GM12891 (cell line): ENCODE measurements around the gene RIIAD1.

Experiments used
- DNase-seq: peaks from one replicate; pipeline ENCODE4 v3.0.0; 2011; ENCODE audit warnings: low spot score; ENCODE audit not compliant: insufficient read length
- FAIRE-seq: peaks from 2 replicates; lab custom pipeline; 2011; peaks lifted over from hg19 to GRCh38; lab: Jason Lieb, UNC
- PAX5 ChIP-seq: IDR thresholded peaks from 2 replicates; pipeline ENCODE4 v1.6.1; 2011; ENCODE audit warnings: low read length, moderate library complexity, mild to moderate bottlenecking; ENCODE audit not compliant: insufficient read depth, severe bottlenecking
- POLR2A ChIP-seq: IDR thresholded peaks from 2 replicates; pipeline ENCODE4 v1.6.1; 2011; ENCODE audit warnings: low read depth, low read length, control low read depth
- POLR2AphosphoS5 ChIP-seq: IDR thresholded peaks from 2 replicates; pipeline ENCODE4 v1.6.1; 2011; ENCODE audit warnings: low read depth, low read length, control low read depth
- POU2F2 ChIP-seq: IDR thresholded peaks from 2 replicates; pipeline ENCODE4 v1.6.1; 2011; ENCODE audit warnings: low read depth, mild to moderate bottlenecking, control low read depth, low read length, moderate library complexity
- SPI1 ChIP-seq: IDR thresholded peaks from 2 replicates; pipeline ENCODE4 v1.6.1; 2011; ENCODE audit warnings: low read depth, low read length, control low read depth
- TAF1 ChIP-seq: IDR thresholded peaks from 2 replicates; pipeline ENCODE4 v1.6.1; 2011; ENCODE audit warnings: low read depth, low read length, control low read depth

The RIIAD1 gene

GRCh38 chr1:151693057-151693651, 28.2 kb upstream of the RIIAD1 start:
- peak; percentile 33 for FAIRE-seq
- TF ChIP-seq SPI1 (no peak), TAF1 (no peak), PAX5 (no peak), POLR2A (no peak), POLR2AphosphoS5 (no peak), POU2F2 (no peak)
- DNase-seq, result no peak

- no peak for DNase-seq
- TF ChIP-seq TAF1 (no peak), POU2F2 (no peak), PAX5 (no peak), POLR2A (no peak), SPI1 (no peak), POLR2AphosphoS5 (no peak)
- FAIRE-seq, result no peak
Measured at GRCh38 chr1:151701515-151701914, 19.8 kb upstream of the RIIAD1 start.

- no peak for FAIRE-seq
- no peak for DNase-seq
- TF ChIP-seq POU2F2, result no peak
- no peak for TF ChIP-seq TAF1
- TF ChIP-seq POLR2AphosphoS5, result no peak
- TF ChIP-seq POLR2A, result no peak
- no peak for TF ChIP-seq PAX5
- TF ChIP-seq SPI1, result no peak
Measured at GRCh38 chr1:151702936-151703335, 18.4 kb upstream of the RIIAD1 start.

GRCh38 chr1:151703813-151704212, 17.5 kb upstream of the RIIAD1 start:
- TF ChIP-seq PAX5 (no peak), TAF1 (no peak), POLR2AphosphoS5 (no peak), POLR2A (no peak), POU2F2 (no peak), SPI1 (no peak)
- FAIRE-seq (no peak), DNase-seq (no peak)

- TF ChIP-seq POLR2AphosphoS5 (no peak), POLR2A (no peak), TAF1 (no peak), POU2F2 (no peak), PAX5 (no peak), SPI1 (no peak)
- FAIRE-seq (no peak), DNase-seq (no peak)
Measured at GRCh38 chr1:151704246-151704645, 17.1 kb upstream of the RIIAD1 start.

- no peak for DNase-seq
- FAIRE-seq, result no peak
Measured at GRCh38 chr1:151705146-151705545, 16.2 kb upstream of the RIIAD1 start.

GRCh38 chr1:151705753-151706463, 15.4 kb upstream of the RIIAD1 start:
- FAIRE-seq, result no peak
- DNase-seq, result no peak
- TF ChIP-seq TAF1 (no peak), SPI1 (no peak), POU2F2 (no peak), POLR2AphosphoS5 (no peak), POLR2A (no peak), PAX5 (no peak)

More at GRCh38 chr1:151705146-151705545, 16.2 kb upstream of the RIIAD1 start:
- TF ChIP-seq SPI1, result no peak
- no peak for TF ChIP-seq POLR2AphosphoS5
- no peak for TF ChIP-seq POLR2A
- no peak for TF ChIP-seq TAF1
- TF ChIP-seq POU2F2, result no peak
- no peak for TF ChIP-seq PAX5

GRCh38 chr1:151706464-151707415, 14.6 kb upstream of the RIIAD1 start:
- no peak for DNase-seq
- FAIRE-seq, result no peak
- no peak for TF ChIP-seq POU2F2
- no peak for TF ChIP-seq PAX5
- no peak for TF ChIP-seq POLR2A
- no peak for TF ChIP-seq TAF1
- TF ChIP-seq SPI1, result no peak
- TF ChIP-seq POLR2AphosphoS5, result no peak

- no peak for TF ChIP-seq TAF1
- no peak for TF ChIP-seq PAX5
- TF ChIP-seq POLR2A, result no peak
- no peak for TF ChIP-seq POLR2AphosphoS5
- no peak for TF ChIP-seq SPI1
- no peak for TF ChIP-seq POU2F2
- DNase-seq (no peak), FAIRE-seq (no peak)
Measured at GRCh38 chr1:151707541-151708065, 13.7 kb upstream of the RIIAD1 start.
